GM12891 (cell line): ENCODE measurements around the gene CA10.

Experiments used
- DNase-seq: peaks from one replicate; pipeline ENCODE4 v3.0.0; 2011; ENCODE audit warnings: low spot score; ENCODE audit not compliant: insufficient read length
- FAIRE-seq: peaks from 2 replicates; lab custom pipeline; 2011; peaks lifted over from hg19 to GRCh38; lab: Jason Lieb, UNC
- PAX5 ChIP-seq: IDR thresholded peaks from 2 replicates; pipeline ENCODE4 v1.6.1; 2011; ENCODE audit warnings: low read length, moderate library complexity, mild to moderate bottlenecking; ENCODE audit not compliant: insufficient read depth, severe bottlenecking
- POLR2A ChIP-seq: IDR thresholded peaks from 2 replicates; pipeline ENCODE4 v1.6.1; 2011; ENCODE audit warnings: low read depth, low read length, control low read depth
- POLR2AphosphoS5 ChIP-seq: IDR thresholded peaks from 2 replicates; pipeline ENCODE4 v1.6.1; 2011; ENCODE audit warnings: low read depth, low read length, control low read depth
- POU2F2 ChIP-seq: IDR thresholded peaks from 2 replicates; pipeline ENCODE4 v1.6.1; 2011; ENCODE audit warnings: low read depth, mild to moderate bottlenecking, control low read depth, low read length, moderate library complexity
- SPI1 ChIP-seq: IDR thresholded peaks from 2 replicates; pipeline ENCODE4 v1.6.1; 2011; ENCODE audit warnings: low read depth, low read length, control low read depth
- TAF1 ChIP-seq: IDR thresholded peaks from 2 replicates; pipeline ENCODE4 v1.6.1; 2011; ENCODE audit warnings: low read depth, low read length, control low read depth

The CA10 gene

GRCh38 chr17:51933647-51934046, 224.9 kb downstream of the CA10 start:
- no peak for TF ChIP-seq POU2F2
- no peak for TF ChIP-seq TAF1
- TF ChIP-seq SPI1, result no peak
- TF ChIP-seq POLR2AphosphoS5, result no peak
- TF ChIP-seq PAX5, result no peak
- no peak for TF ChIP-seq POLR2A
- FAIRE-seq (no peak), DNase-seq (no peak)

- DNase-seq (no peak), FAIRE-seq (no peak)
- TF ChIP-seq POLR2AphosphoS5 (no peak), PAX5 (no peak), POLR2A (no peak), POU2F2 (no peak), TAF1 (no peak)
Measured at GRCh38 chr17:51926448-51926847, 232.1 kb downstream of the CA10 start.

- DNase-seq (no peak), FAIRE-seq (no peak)
- no peak for TF ChIP-seq POLR2AphosphoS5
- TF ChIP-seq POU2F2, result no peak
- TF ChIP-seq TAF1, result no peak
- TF ChIP-seq PAX5, result no peak
- TF ChIP-seq SPI1, result no peak
- no peak for TF ChIP-seq POLR2A
Measured at GRCh38 chr17:51921500-51921899, 237.0 kb downstream of the CA10 start.

- DNase-seq (no peak), FAIRE-seq (no peak)
- TF ChIP-seq POLR2AphosphoS5, result no peak
Measured at GRCh38 chr17:51914577-51914976, 243.9 kb downstream of the CA10 start.

- no peak for FAIRE-seq
- no peak for DNase-seq
- no peak for TF ChIP-seq PAX5
- TF ChIP-seq SPI1, result no peak
- no peak for TF ChIP-seq POLR2AphosphoS5
- TF ChIP-seq POLR2A, result no peak
- no peak for TF ChIP-seq TAF1
- TF ChIP-seq POU2F2, result no peak
Measured at GRCh38 chr17:51913491-51914205, 244.9 kb downstream of the CA10 start.

- TF ChIP-seq PAX5 (no peak), POLR2AphosphoS5 (no peak), TAF1 (no peak), POLR2A (no peak), SPI1 (no peak), POU2F2 (no peak)
- FAIRE-seq (no peak), DNase-seq (no peak)
Measured at GRCh38 chr17:51912939-51913338, 245.6 kb downstream of the CA10 start.

- DNase-seq (no peak), FAIRE-seq (no peak)
- no peak for TF ChIP-seq SPI1
- TF ChIP-seq POLR2A, result no peak
- TF ChIP-seq POU2F2, result no peak
- no peak for TF ChIP-seq TAF1
- no peak for TF ChIP-seq POLR2AphosphoS5
- TF ChIP-seq PAX5, result no peak
Measured at GRCh38 chr17:51911237-51911636, 247.3 kb downstream of the CA10 start.

- no peak for FAIRE-seq
- TF ChIP-seq PAX5 (no peak), POLR2A (no peak), POLR2AphosphoS5 (no peak), SPI1 (no peak), POU2F2 (no peak), TAF1 (no peak)
- DNase-seq, result no peak
Measured at GRCh38 chr17:51909971-51910370, 248.5 kb downstream of the CA10 start.

- DNase-seq (no peak), FAIRE-seq (no peak)
- no peak for TF ChIP-seq TAF1
- peak; percentile 52 for TF ChIP-seq SPI1
Measured at GRCh38 chr17:51908841-51909537, 249.5 kb downstream of the CA10 start.

GRCh38 chr17:51907041-51907440, 251.5 kb downstream of the CA10 start:
- TF ChIP-seq SPI1 (no peak), TAF1 (no peak), PAX5 (no peak), POU2F2 (no peak), POLR2AphosphoS5 (no peak), POLR2A (no peak)
- DNase-seq (no peak), FAIRE-seq (no peak)
